GM21390 (cell line): ENCODE measurements around the gene KHNYN.
A peak's percentile ranks its signal among the peaks of the same experiment; 100 is the strongest.

Experiments used
- ATAC-seq: cut with Tn5 transposase; IDR thresholded peaks from one replicate; pipeline ENCODE4 v1.9.1; 2021; ENCODE audit not compliant: unreplicated experiment

KHNYN gene

DNA sequence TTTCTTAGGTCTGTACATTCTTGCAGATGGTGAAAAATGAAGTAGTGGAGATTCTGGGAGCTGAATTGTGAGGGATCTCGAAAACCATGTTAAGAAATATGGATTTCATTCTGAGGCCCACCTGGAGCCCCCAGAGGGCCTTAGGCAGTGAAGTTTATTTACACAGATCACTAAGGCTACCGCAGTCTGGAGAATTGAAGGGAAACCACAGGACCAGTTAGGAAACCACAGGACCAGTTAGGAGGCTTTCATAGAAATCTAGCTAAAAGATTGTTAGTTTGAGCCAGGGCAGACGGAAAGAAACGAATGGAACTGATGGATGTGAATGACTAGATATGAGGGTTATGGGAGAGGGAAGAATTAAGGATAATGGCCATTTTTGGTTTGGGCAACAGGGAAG, 7.5 kb upstream of the KHNYN start:
- no peak for ATAC-seq

DNA sequence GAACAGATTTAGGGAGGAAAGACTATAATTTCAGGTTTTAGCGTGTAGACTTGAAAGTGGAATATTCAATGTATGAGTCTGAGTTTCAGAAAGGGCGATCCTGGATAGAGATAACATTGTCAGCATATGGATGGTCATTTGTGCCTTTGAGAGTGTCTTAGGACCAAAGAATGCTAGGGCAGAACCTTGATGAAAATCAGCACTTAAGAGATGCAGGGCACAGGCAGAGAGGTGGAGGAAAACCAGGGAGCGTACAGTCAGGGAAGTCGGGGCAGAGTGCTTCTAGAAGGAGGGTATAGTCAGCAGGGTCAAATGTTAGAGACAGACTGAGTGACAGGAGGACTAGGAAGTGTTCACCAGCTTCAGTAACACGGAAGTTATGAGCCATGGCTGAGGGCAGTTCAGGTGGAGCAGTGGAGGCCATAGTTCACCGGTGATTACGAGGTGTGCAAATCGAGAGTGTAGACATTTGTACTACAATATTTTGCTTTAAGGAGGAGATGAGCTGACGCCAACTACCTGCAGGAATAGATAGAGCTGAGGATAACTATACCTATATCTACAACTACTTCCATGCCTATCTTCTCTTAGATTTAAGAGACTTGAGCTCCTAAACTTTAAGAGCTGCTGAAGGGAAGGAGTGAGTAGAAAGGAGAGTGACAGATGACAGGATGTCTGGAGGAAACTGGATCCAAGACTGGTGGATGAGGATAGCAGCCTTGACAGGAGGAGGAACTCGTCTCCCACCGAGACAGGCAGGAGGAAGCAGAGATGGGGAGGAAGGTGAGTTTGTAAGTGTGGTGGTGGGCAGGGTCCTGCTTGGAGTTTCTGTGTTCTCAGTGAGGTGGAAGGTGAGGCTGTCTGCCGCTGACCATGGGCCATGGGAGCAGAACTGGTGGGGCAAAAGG, 6.8 kb upstream of the KHNYN start:
- ATAC-seq = no peak

DNA sequence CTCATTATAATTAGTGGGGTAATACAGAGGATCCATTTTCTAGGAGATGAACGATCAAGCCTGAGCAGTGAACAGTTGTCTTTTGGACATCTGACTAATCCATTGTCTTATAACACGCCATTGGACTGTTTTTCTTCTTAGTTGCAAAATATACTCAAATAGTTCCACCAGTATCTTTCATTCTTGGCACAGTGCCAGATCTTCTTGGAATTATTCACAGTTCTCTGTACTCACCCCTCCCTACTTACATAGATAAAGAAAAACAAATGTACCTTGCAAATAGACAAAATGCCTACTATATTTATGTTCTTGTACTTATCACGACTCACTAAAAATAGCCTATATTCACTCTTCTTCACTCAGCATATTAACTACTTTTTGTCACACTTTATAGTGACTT, 4.0 kb upstream of the KHNYN start:
- no peak for ATAC-seq

DNA sequence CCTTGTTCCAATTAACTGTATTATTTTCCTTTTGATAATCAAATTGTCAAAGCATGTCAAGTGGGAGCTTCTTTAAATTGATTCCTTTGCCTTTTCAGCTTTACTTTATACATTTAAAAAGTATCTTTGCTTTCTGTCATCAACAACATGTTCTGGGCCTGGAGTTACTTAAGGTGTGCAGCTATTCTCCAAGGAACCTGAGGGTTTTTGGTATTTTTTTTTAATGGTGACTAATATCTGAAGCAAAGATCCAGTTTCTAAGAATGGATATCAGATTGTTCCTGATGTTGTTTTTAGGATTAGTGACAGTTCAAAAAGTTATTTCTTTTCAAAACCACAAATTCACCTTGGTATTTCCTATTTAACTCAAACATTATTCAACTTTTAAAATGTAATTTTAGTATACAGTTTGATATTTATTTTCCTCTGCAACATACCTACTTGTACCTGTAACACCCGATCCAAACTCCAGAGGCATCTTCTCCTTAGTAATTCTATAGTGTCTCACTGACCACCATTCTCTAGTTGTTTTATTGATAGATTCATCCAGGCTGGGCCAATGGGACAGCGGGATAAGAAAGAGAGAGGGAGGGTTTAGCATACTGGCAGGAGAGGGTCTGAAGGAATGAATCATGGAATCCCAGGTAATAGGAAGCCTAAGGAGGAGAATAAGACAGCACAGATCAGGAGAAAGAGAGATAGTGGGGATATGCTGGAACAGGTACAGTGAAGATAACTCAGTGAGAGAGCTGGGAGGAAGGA, 3.4 kb upstream of the KHNYN start:
- ATAC-seq = no peak

DNA sequence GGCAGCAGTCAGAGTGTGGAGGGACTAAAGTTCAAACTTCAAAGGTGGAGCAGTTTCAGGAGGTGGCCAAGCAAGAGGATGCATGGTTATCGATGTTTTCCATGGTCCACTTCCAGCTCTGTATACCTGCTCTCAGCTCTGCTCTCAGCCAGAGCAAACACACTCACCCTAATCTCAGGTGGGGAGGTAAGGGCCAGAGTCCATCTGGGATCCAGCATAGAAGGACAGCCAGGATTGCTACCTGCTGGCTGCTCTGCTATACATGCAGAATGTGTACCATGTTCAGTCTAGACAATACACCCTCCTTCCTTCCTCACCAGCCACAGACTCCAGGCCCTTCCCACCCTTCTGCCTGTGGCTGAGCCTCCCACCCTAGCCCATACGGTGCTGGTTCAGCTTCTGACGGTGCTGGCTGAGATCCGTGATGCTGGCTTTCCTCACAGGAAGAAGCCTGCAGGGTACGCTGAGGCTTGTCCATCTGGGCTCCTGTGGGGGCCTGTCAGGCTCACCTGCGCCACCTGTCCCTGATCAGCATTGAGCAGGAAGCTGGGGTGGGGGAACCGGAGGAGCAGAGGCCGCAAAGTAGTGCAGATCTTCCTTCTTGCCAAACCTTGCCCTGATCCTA, 2.7 kb upstream of the KHNYN start:
- ATAC-seq = no peak

DNA sequence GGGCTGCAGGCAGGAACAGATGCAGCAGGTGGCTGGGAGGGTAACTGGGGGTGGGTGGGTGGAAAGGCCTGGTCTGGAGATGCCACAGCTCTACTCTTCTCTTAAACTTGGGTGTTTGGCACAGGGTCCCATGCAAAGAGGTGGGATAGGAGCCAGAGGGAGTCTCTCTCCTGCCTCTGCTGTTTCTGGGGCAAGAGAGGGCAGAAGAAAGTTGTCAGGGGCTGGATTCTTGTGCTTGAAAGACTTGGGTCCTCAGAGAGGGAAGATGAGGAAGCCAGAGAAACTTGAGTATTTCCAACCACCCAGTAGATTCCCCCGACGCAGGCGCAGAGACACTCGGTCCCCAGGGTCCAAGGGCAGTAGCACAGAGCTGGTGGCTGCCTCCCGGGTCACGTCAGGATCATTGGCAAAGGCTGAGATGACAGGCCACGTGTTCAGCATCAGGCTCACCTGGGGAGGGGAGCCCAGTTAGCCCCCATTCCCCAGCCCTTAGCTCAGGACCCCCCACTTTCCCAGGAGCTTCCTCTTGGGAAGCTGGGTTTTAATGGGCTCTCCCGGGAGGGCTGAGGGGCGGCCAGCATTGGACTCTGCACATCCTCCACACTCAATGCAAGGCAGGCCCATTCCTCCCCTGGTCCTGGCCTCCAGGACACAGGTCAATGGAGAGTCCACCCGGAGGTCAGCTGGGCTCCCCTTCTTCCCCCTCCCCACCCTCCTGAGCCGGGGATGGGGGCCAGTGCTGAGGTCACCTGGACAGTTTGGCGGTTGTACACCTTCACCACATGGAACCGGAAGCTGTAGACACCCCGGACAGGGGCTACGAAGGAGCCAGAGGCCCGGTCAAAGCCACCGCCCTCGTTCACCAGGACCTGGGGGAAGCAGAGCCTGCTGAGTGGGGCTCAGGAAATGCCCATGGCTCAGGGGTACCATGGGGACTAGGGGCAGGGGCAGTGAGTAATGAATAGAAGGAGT, 1.9 kb upstream of the KHNYN start:
- no peak for ATAC-seq

DNA sequence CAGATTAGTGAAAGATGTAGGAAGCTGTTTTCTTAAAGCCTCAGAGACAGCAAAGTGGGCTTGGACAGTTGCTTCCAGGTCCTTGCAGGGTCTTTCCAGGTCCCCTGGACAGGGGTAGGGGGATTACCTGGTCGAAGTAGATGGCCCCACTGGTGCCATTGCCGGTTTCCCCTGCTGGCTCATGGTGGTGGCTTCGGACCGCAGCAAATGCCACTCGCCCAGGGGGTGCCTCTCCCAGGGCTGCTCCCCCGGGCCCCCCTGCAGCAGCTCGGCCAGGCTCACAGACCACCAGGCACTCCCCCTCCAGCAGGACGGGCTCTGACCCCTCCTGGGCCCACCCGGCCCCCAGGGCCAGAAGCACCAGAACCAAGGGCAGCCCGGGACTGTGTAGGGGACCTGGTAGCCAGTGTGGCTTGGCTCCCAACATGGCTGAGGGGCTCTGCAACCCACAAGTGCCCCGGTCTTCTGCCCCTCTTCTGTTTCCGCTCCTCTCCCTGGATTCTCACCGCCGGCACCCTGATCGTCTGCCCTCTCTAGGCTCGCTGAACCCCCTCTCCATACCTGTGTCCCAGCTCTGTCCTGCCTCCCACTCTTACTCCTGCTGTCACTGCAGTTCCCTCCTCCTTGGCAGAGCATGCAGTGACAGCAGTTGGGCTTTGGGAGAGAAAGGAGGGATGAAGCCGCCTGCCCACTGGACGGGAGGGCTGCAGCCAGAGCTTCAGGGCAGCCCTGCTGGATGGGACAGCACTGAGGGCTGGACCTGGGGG, 943 bp upstream of the KHNYN start:
- no peak for ATAC-seq

DNA sequence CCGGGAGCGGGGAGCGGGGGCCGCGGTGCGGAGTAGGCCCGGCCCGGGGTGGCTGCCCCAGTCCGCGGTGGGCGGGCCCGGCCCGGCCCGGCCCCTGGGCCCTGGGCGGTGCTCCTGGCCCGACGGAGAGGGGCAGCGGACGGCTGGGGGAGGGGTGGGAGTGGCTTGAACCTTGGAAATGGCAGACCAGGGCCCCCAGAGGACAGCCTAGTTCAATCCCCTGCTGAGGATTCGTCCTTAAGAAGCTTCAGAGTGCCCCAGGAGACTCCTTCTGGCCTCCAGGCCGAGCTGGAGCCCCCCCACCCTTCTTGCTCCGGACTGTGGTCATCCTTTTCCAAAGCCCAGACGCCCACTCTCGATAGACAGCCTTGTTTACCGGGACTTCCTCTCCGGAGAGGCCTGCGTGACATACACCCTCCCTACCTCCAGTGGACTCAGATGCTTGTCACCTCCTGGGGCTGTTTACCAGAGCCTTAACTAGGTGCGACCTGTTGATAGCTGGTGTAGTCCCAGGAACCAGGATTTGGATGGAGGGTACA, 458 bp downstream of the KHNYN start:
- peak; percentile 67 for ATAC-seq

DNA sequence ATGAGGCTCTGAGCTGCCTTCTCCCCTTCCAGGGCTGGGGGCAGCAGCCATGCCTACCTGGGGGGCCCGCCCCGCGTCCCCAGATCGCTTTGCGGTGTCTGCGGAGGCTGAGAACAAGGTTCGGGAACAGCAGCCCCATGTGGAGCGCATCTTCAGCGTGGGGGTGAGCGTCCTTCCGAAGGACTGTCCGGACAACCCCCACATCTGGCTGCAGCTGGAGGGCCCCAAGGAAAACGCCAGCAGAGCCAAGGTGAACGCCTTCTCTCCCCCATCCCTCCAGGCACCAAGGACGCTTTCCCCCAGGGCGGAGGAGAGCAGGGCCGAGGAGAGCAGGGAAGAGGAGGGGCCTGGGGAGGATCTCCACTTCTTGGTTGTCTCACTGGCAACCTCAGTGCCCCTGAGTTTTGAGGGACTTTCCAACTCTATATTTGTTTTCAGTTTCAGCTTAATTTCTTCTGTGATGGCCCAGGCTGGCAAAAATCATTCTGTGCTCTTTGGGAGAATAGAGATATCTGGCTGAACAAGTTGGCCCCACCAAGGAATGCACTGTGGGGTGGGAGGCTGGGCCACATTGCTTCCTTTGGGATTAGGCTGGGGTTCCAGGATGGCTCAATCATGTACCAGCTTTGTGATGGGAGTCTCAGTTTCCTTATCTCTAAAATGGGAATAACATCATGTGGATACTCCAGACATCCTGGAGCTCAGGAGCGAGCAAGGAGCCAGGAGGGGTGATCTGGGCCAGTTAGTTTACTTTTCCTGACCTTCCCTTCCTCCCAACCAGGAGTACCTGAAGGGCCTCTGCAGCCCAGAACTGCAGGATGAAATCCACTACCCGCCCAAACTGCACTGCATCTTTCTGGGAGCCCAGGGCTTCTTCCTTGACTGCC, 1.2 kb downstream of the KHNYN start:
- ATAC-seq = peak; percentile 36

DNA sequence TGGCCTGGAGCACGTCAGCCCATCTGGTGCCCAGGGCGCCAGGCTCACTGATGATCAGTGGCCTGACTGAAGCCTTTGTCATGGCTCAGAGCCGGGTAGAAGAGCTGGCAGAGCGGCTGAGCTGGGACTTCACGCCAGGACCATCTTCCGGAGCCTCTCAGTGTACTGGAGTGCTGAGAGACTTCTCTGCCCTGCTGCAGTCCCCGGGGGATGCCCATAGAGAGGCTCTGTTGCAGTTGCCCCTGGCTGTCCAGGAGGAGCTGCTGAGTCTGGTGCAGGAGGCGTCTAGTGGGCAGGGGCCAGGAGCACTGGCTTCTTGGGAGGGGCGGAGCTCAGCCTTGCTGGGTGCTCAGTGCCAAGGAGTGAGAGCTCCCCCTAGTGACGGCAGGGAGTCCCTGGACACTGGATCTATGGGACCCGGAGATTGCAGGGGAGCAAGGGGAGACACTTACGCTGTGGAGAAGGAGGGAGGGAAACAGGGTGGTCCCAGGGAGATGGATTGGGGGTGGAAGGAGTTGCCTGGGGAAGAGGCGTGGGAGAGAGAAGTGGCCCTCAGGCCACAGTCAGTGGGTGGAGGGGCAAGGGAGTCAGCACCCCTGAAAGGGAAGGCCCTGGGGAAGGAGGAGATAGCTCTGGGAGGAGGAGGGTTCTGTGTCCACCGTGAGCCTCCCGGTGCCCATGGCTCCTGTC, 2.0 kb downstream of the KHNYN start:
- peak; percentile 47 for ATAC-seq

DNA sequence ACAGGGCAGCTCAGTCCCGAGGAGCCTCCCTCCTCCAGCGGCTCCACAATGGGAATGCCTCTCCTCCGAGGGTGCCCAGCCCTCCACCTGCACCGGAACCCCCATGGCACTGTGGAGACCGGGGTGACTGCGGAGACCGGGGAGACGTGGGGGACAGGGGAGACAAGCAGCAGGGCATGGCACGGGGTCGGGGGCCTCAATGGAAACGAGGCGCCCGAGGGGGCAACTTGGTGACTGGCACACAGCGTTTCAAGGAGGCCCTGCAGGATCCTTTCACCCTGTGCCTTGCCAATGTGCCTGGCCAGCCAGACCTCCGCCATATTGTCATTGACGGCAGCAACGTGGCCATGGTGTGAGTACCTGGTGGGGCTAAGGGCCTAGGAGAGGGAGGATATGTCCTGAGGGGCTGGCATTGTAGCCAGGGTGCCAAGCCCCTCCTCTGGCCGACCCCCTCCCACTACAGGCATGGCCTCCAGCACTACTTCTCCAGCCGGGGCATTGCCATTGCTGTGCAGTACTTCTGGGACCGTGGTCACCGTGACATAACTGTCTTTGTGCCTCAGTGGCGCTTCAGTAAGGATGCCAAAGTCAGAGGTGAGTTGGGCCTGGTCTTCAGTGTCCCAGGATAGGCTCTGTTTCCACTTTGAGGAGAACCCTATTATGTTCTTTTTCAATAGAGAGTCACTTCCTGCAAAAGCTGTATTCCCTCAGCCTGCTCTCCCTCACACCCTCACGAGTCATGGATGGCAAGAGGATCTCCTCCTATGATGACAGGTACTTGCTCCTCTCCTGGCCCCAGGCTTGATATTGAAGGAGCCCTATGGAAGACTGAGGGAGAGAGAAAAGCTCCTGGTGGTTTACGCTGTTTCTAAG, 2.7 kb downstream of the KHNYN start:
- no peak for ATAC-seq

DNA sequence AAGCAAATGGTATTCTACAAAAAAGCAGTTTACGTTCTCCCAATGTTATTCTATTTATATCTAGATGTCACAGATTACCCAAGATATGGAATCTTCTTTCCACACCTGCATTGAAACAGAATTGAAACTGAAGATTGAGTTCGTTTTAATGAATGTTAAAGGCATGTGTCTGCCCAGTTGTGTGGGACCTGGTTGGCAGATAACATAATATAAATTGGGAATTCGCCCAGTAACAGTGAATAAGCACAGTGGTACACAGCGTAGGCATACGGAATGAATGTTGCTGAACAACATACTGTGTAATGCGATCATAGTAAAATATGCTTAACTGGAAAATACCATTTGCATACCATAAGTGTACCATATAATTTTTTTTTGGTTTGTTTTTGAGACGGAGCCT, 4.3 kb downstream of the KHNYN start:
- ATAC-seq = no peak

DNA sequence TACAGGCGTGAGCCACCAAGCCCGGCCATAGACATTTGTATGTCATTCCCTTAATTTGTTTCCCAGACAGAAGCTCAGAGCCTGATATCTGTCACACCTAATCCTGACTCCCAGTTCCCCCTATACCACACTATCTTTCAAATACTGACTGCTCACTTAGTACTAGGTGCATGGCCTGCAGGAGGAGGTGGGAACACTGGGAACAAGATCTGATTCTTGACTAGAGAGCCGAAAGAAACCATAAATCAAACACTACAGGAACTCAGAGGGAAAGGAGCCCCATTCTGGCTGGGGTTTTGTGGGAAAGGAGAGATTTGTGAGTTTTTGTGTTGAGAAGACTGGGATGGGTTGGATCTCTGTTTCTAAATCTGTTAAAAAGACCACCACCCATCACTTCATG, 4.9 kb downstream of the KHNYN start:
- ATAC-seq = no peak

DNA sequence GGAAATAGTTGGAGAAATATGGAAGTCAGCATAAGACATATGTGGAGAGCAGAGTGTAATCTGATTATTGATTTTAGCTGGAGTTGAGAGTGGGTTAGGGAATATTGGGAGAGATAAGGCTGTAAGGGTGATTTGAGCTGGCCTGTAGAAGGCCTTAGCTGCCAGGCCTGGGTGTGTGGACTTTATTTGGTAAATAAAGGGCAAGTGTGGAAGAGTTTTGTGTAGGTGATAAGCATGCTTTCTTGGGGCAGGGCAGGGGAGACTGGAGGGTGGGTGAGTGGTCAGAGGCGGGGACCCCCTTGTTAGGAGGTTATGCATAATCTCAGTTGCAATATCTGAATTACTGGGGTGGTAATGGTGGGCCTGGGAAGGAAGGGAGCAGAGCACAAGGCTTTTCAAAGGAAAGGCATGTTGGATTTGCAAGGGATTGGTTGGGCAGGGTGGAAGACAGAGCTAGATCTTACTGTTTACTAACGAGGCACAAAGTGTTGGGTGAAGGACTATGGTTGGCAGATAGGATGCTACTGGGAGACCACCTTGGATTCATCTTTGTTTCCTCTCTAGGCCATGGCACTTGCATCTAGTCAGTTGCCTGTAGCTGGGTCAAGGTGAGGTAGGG, 5.5 kb downstream of the KHNYN start:
- no peak for ATAC-seq

DNA sequence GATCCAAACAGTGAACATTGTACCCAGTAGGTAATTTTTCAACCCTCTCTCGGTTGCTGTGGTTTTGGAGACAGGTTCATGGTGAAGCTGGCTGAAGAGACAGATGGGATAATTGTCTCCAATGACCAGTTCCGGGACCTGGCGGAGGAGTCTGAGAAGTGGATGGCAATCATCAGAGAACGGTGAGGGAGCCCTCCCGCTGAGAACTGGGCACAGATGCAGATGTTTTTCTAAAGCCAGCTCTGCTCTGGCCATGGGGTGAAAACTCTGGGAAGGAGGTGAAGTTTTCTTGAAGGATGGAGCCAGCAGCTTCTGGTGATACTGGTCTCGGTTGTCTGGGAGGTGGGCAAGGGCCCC, 6.2 kb downstream of the KHNYN start:
- no peak for ATAC-seq

DNA sequence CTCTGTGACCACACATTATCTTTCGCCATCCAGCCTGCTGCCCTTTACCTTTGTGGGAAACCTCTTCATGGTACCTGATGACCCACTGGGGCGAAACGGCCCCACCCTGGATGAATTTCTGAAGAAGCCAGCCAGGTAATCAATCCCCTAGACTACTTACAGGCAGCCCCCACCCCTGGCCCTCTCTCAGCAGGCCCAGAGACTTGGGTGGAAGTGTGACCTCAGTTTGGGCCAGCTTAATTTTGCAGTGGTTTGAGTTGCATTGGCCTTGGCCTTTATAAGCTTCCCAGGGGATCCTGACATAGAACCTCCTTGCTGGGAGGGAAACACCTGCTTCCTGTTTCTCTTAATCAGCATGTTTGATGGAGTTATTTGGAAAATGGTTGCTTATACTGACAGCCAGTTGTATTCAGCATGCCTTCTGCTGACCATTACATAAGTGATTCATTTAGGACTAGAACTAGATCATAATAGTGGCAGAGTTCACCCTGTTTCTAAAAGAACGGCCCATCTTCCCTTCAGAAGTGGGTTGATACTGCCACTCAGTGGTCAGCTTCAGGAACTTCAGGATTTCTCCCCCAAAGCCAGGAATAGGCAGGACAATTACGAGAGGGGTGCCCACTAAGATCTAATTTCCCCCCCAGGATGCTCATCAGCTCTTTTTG, 6.7 kb downstream of the KHNYN start:
- ATAC-seq = no peak
